Loucy (cell line): ENCODE results near the gene FIBCD1.

ENCODE experiments used
- H2AFZ ChIP-seq: fragments of 200-600 bp; sonication (generic); 2 replicates; pipeline ENCODE4 v1.6.0; 2016; ENCODE audit warnings: antibody characterized with exemption, mild to moderate bottlenecking, low read length, moderate library complexity
- H3F3A ChIP-seq: fragments of 200-600 bp; 2 replicates; pipeline ENCODE4 v1.6.0; 2016; ENCODE audit warnings: antibody characterized with exemption, low read depth, mild to moderate bottlenecking
- H3K27me3 ChIP-seq: fragments of 200-600 bp; sonication (generic); 2 replicates; pipeline ENCODE4 v1.6.1; 2014; ENCODE audit warnings: low read length, mild to moderate bottlenecking; ENCODE audit not compliant: insufficient read depth, poor library complexity, severe bottlenecking
- H3K36me3 ChIP-seq: fragments of 200-600 bp; sonication (generic); 2 replicates; pipeline ENCODE4 v1.6.1; 2016; ENCODE audit warnings: low read length; ENCODE audit not compliant: insufficient read depth
- H3K4me1 ChIP-seq: fragments of 200-600 bp; sonication (generic); 2 replicates; pipeline ENCODE4 v1.5.1; 2014; ENCODE audit warnings: low read length, mild to moderate bottlenecking; ENCODE audit not compliant: insufficient read depth, poor library complexity, severe bottlenecking
- H3K4me2 ChIP-seq: fragments of 200-600 bp; sonication (generic); 2 replicates; pipeline ENCODE4 v1.6.0; 2014; ENCODE audit warnings: antibody characterized with exemption, low read length, low read depth, mild to moderate bottlenecking; ENCODE audit not compliant: poor library complexity, severe bottlenecking
- H3K4me3 ChIP-seq: fragments of 200-600 bp; sonication (generic); 2 replicates; pipeline ENCODE4 v1.5.1; 2014; ENCODE audit warnings: low read length, mild to moderate bottlenecking, mixed read lengths; ENCODE audit not compliant: poor library complexity, severe bottlenecking
- H3K79me2 ChIP-seq: fragments of 200-600 bp; sonication (generic); 2 replicates; pipeline ENCODE4 v1.6.1; 2014; ENCODE audit warnings: low read length; ENCODE audit not compliant: insufficient read depth
- H3K9ac ChIP-seq: fragments of 200-600 bp; sonication (generic); 2 replicates; pipeline ENCODE4 v1.6.0; 2014; ENCODE audit warnings: mild to moderate bottlenecking, low read depth, low read length, moderate library complexity; ENCODE audit not compliant: poor library complexity, severe bottlenecking
- H3K9me2 ChIP-seq: fragments of 200-600 bp; sonication (generic); replicated peaks from 2 replicates; pipeline ENCODE4 v1.6.1; 2016; ENCODE audit warnings: low read depth, low read length, mixed read lengths
- H3K9me3 ChIP-seq: fragments of 200-600 bp; sonication (generic); 2 replicates; pipeline ENCODE4 v1.6.1; 2014; ENCODE audit warnings: mild to moderate bottlenecking, antibody characterized with exemption, low read length, low read depth; ENCODE audit not compliant: insufficient read depth
- H4K20me1 ChIP-seq: fragments of 200-600 bp; sonication (generic); 2 replicates; pipeline ENCODE4 v1.6.0; 2014; ENCODE audit warnings: antibody characterized with exemption, low read length, mild to moderate bottlenecking; ENCODE audit not compliant: insufficient read depth, poor library complexity, severe bottlenecking
- CTCF ChIP-seq: fragments of 200-600 bp; sonication (generic); conservative IDR thresholded peaks from 2 replicates; pipeline ENCODE4 v1.5.1; 2014; ENCODE audit warnings: mild to moderate bottlenecking, antibody characterized with exemption, low read length
- EZH2phosphoT487 ChIP-seq: fragments of 200-600 bp; IDR thresholded peaks from 2 replicates; pipeline ENCODE4 v1.6.1; 2018; ENCODE audit warnings: antibody characterized with exemption, mild to moderate bottlenecking, moderate library complexity, borderline replicate concordance

The FIBCD1 gene

GRCh38 chr9:130938652-130939404, at the start of gene FIBCD1:
Gene FIBCD1 (minus strand): TSS chr9:130939247. CDS start chr9:130938607, 640 bp downstream.
- no peak for TF ChIP-seq EZH2phosphoT487
- TF ChIP-seq CTCF, result no peak
- no peak within 1 kb of the TSS for H2AFZ ChIP-seq
- H3K27me3 ChIP-seq, result no peaks in the 10 kb centered on the region
- no peaks in the 10 kb centered on the region for H3F3A ChIP-seq
- no peaks in the 10 kb centered on the region for H3K36me3 ChIP-seq
- no peak within 1 kb of the TSS for H3K9ac ChIP-seq
- H3K9me2 ChIP-seq, result no peaks in the 10 kb centered on the region
- no peaks in the 10 kb centered on the region for H3K9me3 ChIP-seq
- no peaks in the 10 kb centered on the region for H4K20me1 ChIP-seq
- no peaks in the 10 kb centered on the region for H3K4me1 ChIP-seq
- no peak within 1 kb of the TSS for H3K4me2 ChIP-seq
- no peak within 1 kb of the TSS for H3K4me3 ChIP-seq
- H3K79me2 ChIP-seq, result no peaks in the 10 kb centered on the region

- Histone ChIP-seq H3F3A (no peaks in the 10 kb centered on the region), H3K27me3 (no peaks in the 10 kb centered on the region), H3K9me3 (no peaks in the 10 kb centered on the region), H4K20me1 (no peaks in the 10 kb centered on the region), H3K4me1 (no peaks in the 10 kb centered on the region), H2AFZ (no peak overlapping the region), H3K4me3 (no peak overlapping the region), H3K9me2 (no peaks in the 10 kb centered on the region), H3K79me2 (no peaks in the 10 kb centered on the region), H3K4me2 (no peak overlapping the region), H3K36me3 (no peaks in the 10 kb centered on the region), H3K9ac (no peak overlapping the region)
- no peak for TF ChIP-seq EZH2phosphoT487
- TF ChIP-seq CTCF, result no peak
Observed at GRCh38 chr9:130988400-130988747, 49.3 kb upstream of the FIBCD1 start.

GRCh38 chr9:130987738-130988399, 48.8 kb upstream of the FIBCD1 start:
- Histone ChIP-seq H3K79me2 (no peaks in the 10 kb centered on the region), H3K9me3 (no peaks in the 10 kb centered on the region), H3K4me3 (no peak overlapping the region), H2AFZ (no peak overlapping the region), H3K9ac (no peak overlapping the region), H3K9me2 (no peaks in the 10 kb centered on the region), H3K4me1 (no peaks in the 10 kb centered on the region), H3F3A (no peaks in the 10 kb centered on the region), H4K20me1 (no peaks in the 10 kb centered on the region), H3K4me2 (no peak overlapping the region), H3K27me3 (no peaks in the 10 kb centered on the region), H3K36me3 (no peaks in the 10 kb centered on the region)
- TF ChIP-seq CTCF (no peak), EZH2phosphoT487 (no peak)
